MM.1S (cell line): ENCODE data around the gene NEDD4L.

Experiments
- CTCF ChIP-seq: fragments of 300-600 bp; sonication (generic); IDR thresholded peaks from 2 replicates; pipeline ENCODE4 v1.5.1; 2016; ENCODE audit warnings: antibody characterized with exemption, low read length, mixed read lengths
- EZH2 ChIP-seq: fragments of 300-600 bp; sonication (generic); optimal IDR thresholded peaks from 2 replicates; pipeline ENCODE3; 2017; ENCODE audit warnings: low read depth, mild to moderate bottlenecking, antibody characterized with exemption, low read length, mixed read lengths
- EZH2phosphoT487 ChIP-seq: fragments of 300-600 bp; sonication (generic); IDR thresholded peaks from 2 replicates; pipeline ENCODE4 v1.6.1; 2018; ENCODE audit warnings: antibody characterized with exemption, low read length

GRCh38 chr18:58069721-58070292 lies 25.8 kb downstream of the NEDD4L start:
- TF ChIP-seq CTCF (no peak), EZH2 (no peak), EZH2phosphoT487 (no peak)
